Measurements from ENCODE around the gene NOL4L. TPM values are rescaled to one million over a fixed set of nuclear protein-coding genes. Genes with fewer than 3 reads are reported as not detected.

Gene NOL4L
- polyA plus RNA-seq, 2 of the 4 experiments (the other 2 are of a cell fraction), result 9.5 to 11.8 TPM

- CTCF ChIA-PET, result interaction anchor here (0.7 to 4.2 kb wide), 6 partner anchors 10 to 95 kb away, joined by 3 to 19 read pairs (median 6); no protein-coding TSS in a partner anchor
- POLR2A ChIA-PET, result no interaction called here
These were observed 27.8 kb downstream of the NOL4L start for GRCh38 chr20:32557319-32557718.

More at GRCh38 chr20:32557319-32557718, 27.8 kb downstream of the NOL4L start:
- 53% methylated on average over 5 of the region's 5 CpGs for WGBS (ENCODE audit: missing lambda C conversion rate)
- H3K4me3 ChIP-seq, result no peak overlapping the region
- peaks cover 11% of the 10 kb centered on the region for H3K4me1 ChIP-seq
- no peak for ATAC-seq
- H3K9me3 ChIP-seq, result no peaks in the 10 kb centered on the region
- TF ChIP-seq JUN (IDR thresholded peaks at IDR 0.05) (no peak), MAX (IDR thresholded peaks at IDR 0.05) (no peak), BCL3 (IDR thresholded peaks at IDR 0.05) (no peak), FOSB (CRISPR knock-in tag; IDR thresholded peaks at IDR 0.05) (no peak), REST (IDR thresholded peaks at IDR 0.05) (no peak), FOSL2 (IDR thresholded peaks at IDR 0.05) (no peak), FOSL2 (CRISPR knock-in tag; IDR thresholded peaks at IDR 0.05) (no peak), RNF2 (IDR thresholded peaks at IDR 0.05; ENCODE audit: borderline replicate concordance, low read depth) (no peak), PHF8 (IDR thresholded peaks at IDR 0.05; ENCODE audit: borderline replicate concordance, low read depth) (no peak), SREBF2 (IDR thresholded peaks at IDR 0.05) (no peak), RAD21 (conservative IDR thresholded peaks at IDR 0.05 in 1 of 2, IDR thresholded peaks at IDR 0.05 in 1 of 2) (no peak), ESRRA (IDR thresholded peaks at IDR 0.05; ENCODE audit: borderline replicate concordance, low read length) (no peak), HES2 (IDR thresholded peaks at IDR 0.05) (no peak), HMGXB4 (CRISPR knock-in tag; IDR thresholded peaks at IDR 0.05; ENCODE audit: borderline replicate concordance) (no peak), TFCP2L1 (CRISPR knock-in tag; IDR thresholded peaks at IDR 0.05) (no peak), GATA3 (IDR thresholded peaks at IDR 0.05; ENCODE audit: borderline replicate concordance) (no peak), CBX2 (IDR thresholded peaks at IDR 0.05; ENCODE audit: borderline replicate concordance, low read depth) (no peak), MYC (IDR thresholded peaks at IDR 0.05; ENCODE audit: borderline replicate concordance, low read length) (no peak), BHLHE40 (IDR thresholded peaks at IDR 0.05; ENCODE audit: low read depth, low read length) (no peak)
- no peak for DNase-seq (ENCODE audit: low read depth in 1 of 2, low spot score in 1 of 2)
- no peak overlapping the region for H3K4me2 ChIP-seq
- FAIRE-seq, result no peak
- H3K27ac ChIP-seq, result no peak overlapping the region
